G401.6 (cell line): ENCODE results near the gene MYBPH.

Experiments
- FAIRE-seq: peaks from 2 replicates; lab custom pipeline; 2012; peaks lifted over from hg19 to GRCh38; lab: Jason Lieb, UNC

The MYBPH gene

GRCh38 chr1:203129501-203130231 lies 46.0 kb downstream of the MYBPH start:
- FAIRE-seq = no peak

GRCh38 chr1:203128716-203129500 lies 46.7 kb downstream of the MYBPH start:
- FAIRE-seq = no peak

- no peak for FAIRE-seq
Measured at GRCh38 chr1:203128431-203128715, 47.3 kb downstream of the MYBPH start.

GRCh38 chr1:203127666-203128430 lies 47.8 kb downstream of the MYBPH start, which contains the start of gene ADORA1:
Gene ADORA1, plus strand, starts transcription at chr1:203127726. Its CDS starts 1,116 bp downstream, at chr1:203128842.
- no peak for FAIRE-seq

GRCh38 chr1:203126866-203127665 lies 48.6 kb downstream of the MYBPH start:
- no peak for FAIRE-seq

GRCh38 chr1:203126151-203126865 lies 49.3 kb downstream of the MYBPH start:
- FAIRE-seq = no peak

- no peak for FAIRE-seq
Measured at GRCh38 chr1:203124546-203125317, 50.9 kb downstream of the MYBPH start.

GRCh38 chr1:203124011-203124410 lies 51.6 kb downstream of the MYBPH start:
- FAIRE-seq = no peak

- FAIRE-seq = no peak
Measured at GRCh38 chr1:203122159-203122558, 53.5 kb downstream of the MYBPH start.

GRCh38 chr1:203121186-203122015 lies 54.2 kb downstream of the MYBPH start:
- FAIRE-seq = no peak

- no peak for FAIRE-seq
Measured at GRCh38 chr1:203120325-203121153, 55.1 kb downstream of the MYBPH start.
